ENCODE results near the gene HP1BP3. TPM values are rescaled to one million over a fixed set of nuclear protein-coding genes. Genes with fewer than 3 reads are reported as not detected.

Gene HP1BP3
- total RNA-seq, 2 donors from 2014 or later: 207 to 223 TPM

DNA sequence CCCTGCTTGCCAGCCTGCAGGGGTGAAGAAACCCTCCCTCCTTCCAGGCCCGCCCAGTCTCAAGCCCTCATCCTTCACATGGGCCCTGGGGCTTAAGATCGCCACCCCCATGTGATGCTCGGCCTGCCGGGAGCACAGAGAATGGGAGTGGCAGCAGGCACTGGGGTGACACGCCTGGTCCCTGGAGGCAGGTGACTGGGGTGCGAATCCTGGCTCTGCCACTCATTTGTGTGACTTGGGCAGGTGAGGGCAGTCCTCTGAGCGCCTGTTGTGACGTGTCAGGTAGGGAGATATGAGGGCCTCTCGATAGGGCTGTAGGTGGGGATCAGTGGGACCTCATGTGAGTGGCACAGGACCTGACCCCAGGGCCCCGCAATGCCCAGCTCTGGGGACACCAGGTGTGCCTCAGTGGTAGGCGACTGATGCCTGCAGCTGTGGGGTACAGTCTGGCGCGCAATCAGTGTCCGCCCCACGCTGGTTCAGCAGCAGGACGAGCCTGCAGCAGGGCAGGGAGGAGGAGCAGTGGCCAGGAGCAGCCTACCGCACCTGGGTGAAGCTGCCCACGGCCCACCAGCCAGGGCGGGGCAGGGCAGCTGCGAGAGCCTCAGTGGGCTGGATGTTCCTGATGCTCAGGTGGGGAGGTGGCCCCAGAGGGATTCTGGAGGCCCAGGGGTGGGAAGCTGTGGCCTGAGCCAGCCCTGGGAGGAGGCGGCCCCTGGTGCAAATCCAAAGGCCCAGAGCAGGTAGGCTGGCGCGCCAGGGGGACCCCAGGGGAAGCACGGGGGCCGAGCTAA, 60.8 kb downstream of the HP1BP3 start:
- no peak overlapping the region for H3K27ac Mint-ChIP-seq
- no peaks in the 10 kb centered on the region for H3K36me3 Mint-ChIP-seq (ENCODE audit: low read depth)
- H3K4me3 ChIP-seq (ENCODE audit: low read length): no peak overlapping the region
- peaks cover 33% of the 10 kb centered on the region for H3K27me3 Mint-ChIP-seq (ENCODE audit: insufficient read depth)
- H3K4me3 Mint-ChIP-seq: no peak overlapping the region
- TF ChIP-seq CTCF (conservative IDR thresholded peaks at IDR 0.05): no peak
- H3K27me3 ChIP-seq (ENCODE audit: control insufficient read depth, insufficient read depth, low read length, poor library complexity, severe bottlenecking): peaks cover 24% of the 10 kb centered on the region
- peaks cover 8% of the 10 kb centered on the region for H3K4me1 Mint-ChIP-seq
- 93 to 99% methylated on average over 12 to 25 of the region's 25 CpGs for WGBS, 2 experiments (ENCODE audit: insufficient coverage in 1 of 2, insufficient read length in 1 of 2)
- no peak overlapping the region for H3K9ac ChIP-seq (ENCODE audit: extremely low read depth, low read length, poor library complexity, severe bottlenecking)
- H3K4me1 ChIP-seq (ENCODE audit: control insufficient read depth, insufficient read depth, low read length): no peaks in the 10 kb centered on the region
- no peaks in the 10 kb centered on the region for H3K9me3 ChIP-seq (ENCODE audit: control insufficient read depth, low read length)
- peak; percentile 40 for DNase-seq
- no peaks in the 10 kb centered on the region for H3K36me3 ChIP-seq (ENCODE audit: control insufficient read depth, insufficient read depth, low read length)
- H3K9me3 Mint-ChIP-seq: no peaks in the 10 kb centered on the region
- H3K27ac ChIP-seq (ENCODE audit: low read depth, low read length): no peak overlapping the region

DNA sequence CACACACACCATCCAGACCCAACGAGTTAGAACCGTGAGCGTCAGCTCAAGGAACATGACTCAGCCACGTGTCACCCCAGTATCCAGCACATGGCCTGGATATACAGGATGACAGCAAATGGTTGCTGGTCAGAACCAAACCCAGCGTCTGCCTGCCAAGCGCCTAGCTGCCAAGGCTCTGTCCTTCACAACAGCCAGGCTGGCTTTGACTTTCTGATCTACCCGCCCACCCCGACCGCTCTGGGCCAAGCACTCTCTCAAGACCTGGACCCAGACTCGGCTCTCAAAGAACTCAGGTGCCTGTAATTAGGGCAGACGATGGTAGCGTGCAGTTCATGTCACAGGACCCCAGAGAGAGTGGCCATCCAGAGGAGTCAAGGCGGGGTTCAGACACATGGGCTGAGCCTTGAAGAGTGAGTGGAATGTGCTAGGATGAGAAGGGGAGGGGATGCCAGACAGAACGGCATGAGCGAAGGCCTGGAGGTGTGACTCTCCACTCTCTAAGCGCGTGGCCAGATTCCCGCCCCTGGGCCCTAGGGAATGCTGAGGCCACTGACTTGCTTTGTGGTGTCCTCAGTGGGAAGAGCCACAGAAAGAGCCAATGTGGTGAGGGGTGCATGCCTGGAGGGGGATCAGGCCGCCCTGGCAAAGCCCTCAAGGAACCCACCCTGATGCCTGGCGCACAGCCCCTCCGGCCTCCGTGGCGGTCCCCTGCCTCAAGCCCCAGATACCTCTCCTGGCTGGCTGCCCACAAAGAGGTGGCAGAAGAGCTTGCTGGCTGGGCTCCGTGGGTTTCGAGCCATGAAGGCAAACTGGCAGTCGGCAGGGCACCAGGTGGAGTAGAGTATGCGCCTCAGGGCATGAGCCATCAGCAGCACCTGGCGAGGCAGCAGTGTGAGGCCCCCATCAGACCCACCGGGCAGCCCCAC, 61.7 kb downstream of the HP1BP3 start:
- Histone ChIP-seq H3K9ac (ENCODE audit: extremely low read depth, low read length, poor library complexity, severe bottlenecking) (no peak overlapping the region), H3K27ac (ENCODE audit: low read depth, low read length) (no peak overlapping the region), H3K9me3 (ENCODE audit: control insufficient read depth, low read length) (no peaks in the 10 kb centered on the region), H3K4me1 (ENCODE audit: control insufficient read depth, insufficient read depth, low read length) (no peaks in the 10 kb centered on the region), H3K36me3 (ENCODE audit: control insufficient read depth, insufficient read depth, low read length) (no peaks in the 10 kb centered on the region), H3K27me3 (ENCODE audit: control insufficient read depth, insufficient read depth, low read length, poor library complexity, severe bottlenecking) (peaks cover 16% of the 10 kb centered on the region), H3K4me3 (ENCODE audit: low read length) (no peak overlapping the region)
- H3K4me1 Mint-ChIP-seq: peaks cover 8% of the 10 kb centered on the region
- no peak overlapping the region for H3K4me3 Mint-ChIP-seq
- H3K27me3 Mint-ChIP-seq (ENCODE audit: insufficient read depth): peaks cover 25% of the 10 kb centered on the region
- no peaks in the 10 kb centered on the region for H3K36me3 Mint-ChIP-seq (ENCODE audit: low read depth)
- 92 to 97% methylated on average over 20 to 29 of the region's 29 CpGs for WGBS, 2 experiments (ENCODE audit: insufficient coverage in 1 of 2, insufficient read length in 1 of 2)
- TF ChIP-seq CTCF (conservative IDR thresholded peaks at IDR 0.05): no peak
- H3K27ac Mint-ChIP-seq: no peak overlapping the region
- DNase-seq: peak; percentile 56
- no peaks in the 10 kb centered on the region for H3K9me3 Mint-ChIP-seq

DNA sequence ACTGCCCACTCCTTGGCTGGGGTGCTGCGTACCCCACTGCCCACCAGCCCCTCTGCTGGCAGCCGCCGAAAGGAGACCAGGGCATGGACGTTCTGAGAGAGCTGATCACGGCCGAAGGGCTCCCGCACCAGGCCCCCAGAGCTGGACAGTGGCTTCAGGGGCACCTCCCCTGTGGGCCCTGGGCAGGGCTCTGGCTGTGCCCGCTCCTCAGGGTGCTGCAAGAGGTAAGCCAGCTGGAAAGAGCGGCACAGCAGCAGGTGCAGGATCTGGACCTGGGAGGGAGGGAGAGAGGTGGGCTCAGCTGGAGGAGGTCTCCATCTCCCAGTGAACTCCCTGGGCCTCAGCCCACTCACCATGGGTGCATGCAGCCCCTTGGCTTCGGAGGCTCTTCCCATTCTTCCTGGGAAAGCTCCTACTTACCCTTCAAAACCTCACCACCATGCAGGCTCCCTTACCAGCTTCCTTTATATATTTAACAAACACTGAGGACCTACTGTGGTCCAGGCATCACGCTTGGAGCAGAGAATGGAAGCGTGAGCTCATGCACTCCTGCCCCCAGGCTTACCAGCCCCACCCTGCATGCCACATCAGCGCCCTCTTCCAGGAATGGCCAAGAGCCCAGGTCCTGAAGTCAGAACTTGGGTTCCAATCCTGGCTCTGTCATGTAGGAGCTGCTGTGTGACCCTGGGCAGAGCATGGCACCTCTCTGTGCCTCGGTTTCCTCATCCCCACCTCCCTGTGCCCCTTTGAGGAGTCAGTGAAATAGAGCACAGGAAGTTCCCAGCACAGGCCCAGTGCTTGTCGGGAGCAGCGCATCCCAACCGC, 62.5 kb downstream of the HP1BP3 start:
- no peak overlapping the region for H3K4me3 Mint-ChIP-seq
- peak; percentile 26 for DNase-seq
- Histone ChIP-seq H3K36me3 (ENCODE audit: control insufficient read depth, insufficient read depth, low read length) (no peaks in the 10 kb centered on the region), H3K9me3 (ENCODE audit: control insufficient read depth, low read length) (no peaks in the 10 kb centered on the region), H3K27ac (ENCODE audit: low read depth, low read length) (no peak overlapping the region), H3K9ac (ENCODE audit: extremely low read depth, low read length, poor library complexity, severe bottlenecking) (no peak overlapping the region), H3K27me3 (ENCODE audit: control insufficient read depth, insufficient read depth, low read length, poor library complexity, severe bottlenecking) (peaks cover 15% of the 10 kb centered on the region), H3K4me3 (ENCODE audit: low read length) (no peak overlapping the region), H3K4me1 (ENCODE audit: control insufficient read depth, insufficient read depth, low read length) (no peaks in the 10 kb centered on the region)
- TF ChIP-seq CTCF (conservative IDR thresholded peaks at IDR 0.05): no peak
- H3K27ac Mint-ChIP-seq: no peak overlapping the region
- peaks cover 21% of the 10 kb centered on the region for H3K27me3 Mint-ChIP-seq (ENCODE audit: insufficient read depth)
- no peaks in the 10 kb centered on the region for H3K36me3 Mint-ChIP-seq (ENCODE audit: low read depth)
- WGBS, 2 experiments (ENCODE audit: insufficient coverage in 1 of 2, insufficient read length in 1 of 2): 93 to 97% methylated on average over 9 to 17 of the region's 17 CpGs
- peaks cover 8% of the 10 kb centered on the region for H3K4me1 Mint-ChIP-seq
- H3K9me3 Mint-ChIP-seq: no peaks in the 10 kb centered on the region

All from endodermal cell (in vitro differentiated cells).